Astrocyte of the spinal cord (primary cell): ENCODE measurements around the gene PCDH8.

Experiments used
- DNase-seq: peaks from one replicate; pipeline ENCODE4 v3.0.0; 2011; ENCODE audit warnings: low read depth, low spot score
- H3K4me3 ChIP-seq: 2 replicates; pipeline ENCODE4 v1.5.1; 2011; ENCODE audit warnings: low read depth, mild to moderate bottlenecking, low read length, moderate library complexity
- CTCF ChIP-seq: IDR thresholded peaks from 2 replicates; pipeline ENCODE4 v1.5.1; 2012; ENCODE audit warnings: low read depth, mild to moderate bottlenecking, low read length, inconsistent platforms
- in situ Hi-C: cut with HindIII; loops from 2 replicates; pipeline ENCODE4 v1.10.0; 2017; ENCODE audit warnings: low sequenced_read_pairs

Gene PCDH8

GRCh38 chr13:52887165-52887564, 38.7 kb upstream of the PCDH8 start:
- no peak for DNase-seq
- H3K4me3 ChIP-seq = no peak overlapping the region
- TF ChIP-seq CTCF = no peak
- in situ Hi-C loops = no loop called here

- in situ Hi-C loops = no loop called here
- DNase-seq = no peak
- H3K4me3 ChIP-seq = no peak overlapping the region
- TF ChIP-seq CTCF = no peak
Measured at GRCh38 chr13:52885141-52885540, 36.7 kb upstream of the PCDH8 start.

GRCh38 chr13:52884429-52885010, 36.1 kb upstream of the PCDH8 start:
- DNase-seq = no peak
- in situ Hi-C loops = no loop called here
- TF ChIP-seq CTCF = no peak
- no peak overlapping the region for H3K4me3 ChIP-seq

GRCh38 chr13:52882785-52883184, 34.3 kb upstream of the PCDH8 start:
- TF ChIP-seq CTCF = no peak
- no peak overlapping the region for H3K4me3 ChIP-seq
- in situ Hi-C loops = no loop called here
- no peak for DNase-seq

- no peak for TF ChIP-seq CTCF
- DNase-seq = no peak
- in situ Hi-C loops = no loop called here
- H3K4me3 ChIP-seq = no peak overlapping the region
Measured at GRCh38 chr13:52879950-52880741, 31.7 kb upstream of the PCDH8 start.

- no peak overlapping the region for H3K4me3 ChIP-seq
- no peak for TF ChIP-seq CTCF
- DNase-seq = no peak
- in situ Hi-C loops = no loop called here
Measured at GRCh38 chr13:52878831-52879230, 30.4 kb upstream of the PCDH8 start.
